AG04449 (cell line): ENCODE data around the gene PAOX.

Experiments
- CTCF ChIA-PET: fragments of 350-600 bp; formaldehyde crosslinking; extraction: SDS; loops from one replicate; lab custom pipeline; 2021; ENCODE audit warnings: antibody characterized with exemption; lab: Yijun Ruan, JAX
- POLR2A ChIA-PET: fragments of 400-600, 350-600 bp; formaldehyde crosslinking; extraction: SDS; loops from one replicate; lab custom pipeline; 2020; ENCODE audit warnings: antibody characterized with exemption, inconsistent platforms; lab: Yijun Ruan, JAX
- DNase-seq: peaks from one replicate; pipeline ENCODE4 v3.0.0-alpha.2; 2010; ENCODE audit warnings: low read depth, low spot score
- H3K4me3 ChIP-seq: 2 replicates; pipeline ENCODE4 v1.5.1; 2011; ENCODE audit warnings: low read depth, mild to moderate bottlenecking, control low read depth, low read length
- TF ChIP-seq, protein P1 (sequence below): IDR thresholded peaks from one replicate; pipeline ENCODE4 v1.5.1; 2011; ENCODE audit warnings: mild to moderate bottlenecking, moderate library complexity, low read length, control low read depth, inconsistent platforms; ENCODE audit not compliant: insufficient read depth; ENCODE audit errors: missing control alignments

Gene PAOX

DNA sequence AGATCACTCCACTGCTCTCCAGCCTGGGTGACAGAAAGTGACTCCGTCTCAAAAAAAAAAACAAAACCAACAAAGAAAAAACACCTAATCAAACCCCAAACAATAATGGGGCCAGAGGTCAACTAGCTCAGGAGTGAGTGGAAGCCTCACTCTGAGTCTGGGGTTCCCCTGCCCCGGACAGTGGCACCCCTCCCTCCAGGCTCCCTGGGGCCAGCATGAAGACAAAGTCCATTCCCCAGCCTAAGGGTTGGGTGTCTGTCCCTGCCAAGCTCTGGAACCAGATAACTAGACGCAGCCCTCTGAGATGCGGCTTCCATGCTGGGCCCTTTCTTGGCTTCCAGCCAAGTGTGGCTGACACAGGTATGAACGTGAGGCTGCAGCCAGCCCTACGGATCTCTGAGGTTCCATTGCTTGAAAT is 19.5 kb upstream of the PAOX start:
- TF ChIP-seq, protein P1, sequence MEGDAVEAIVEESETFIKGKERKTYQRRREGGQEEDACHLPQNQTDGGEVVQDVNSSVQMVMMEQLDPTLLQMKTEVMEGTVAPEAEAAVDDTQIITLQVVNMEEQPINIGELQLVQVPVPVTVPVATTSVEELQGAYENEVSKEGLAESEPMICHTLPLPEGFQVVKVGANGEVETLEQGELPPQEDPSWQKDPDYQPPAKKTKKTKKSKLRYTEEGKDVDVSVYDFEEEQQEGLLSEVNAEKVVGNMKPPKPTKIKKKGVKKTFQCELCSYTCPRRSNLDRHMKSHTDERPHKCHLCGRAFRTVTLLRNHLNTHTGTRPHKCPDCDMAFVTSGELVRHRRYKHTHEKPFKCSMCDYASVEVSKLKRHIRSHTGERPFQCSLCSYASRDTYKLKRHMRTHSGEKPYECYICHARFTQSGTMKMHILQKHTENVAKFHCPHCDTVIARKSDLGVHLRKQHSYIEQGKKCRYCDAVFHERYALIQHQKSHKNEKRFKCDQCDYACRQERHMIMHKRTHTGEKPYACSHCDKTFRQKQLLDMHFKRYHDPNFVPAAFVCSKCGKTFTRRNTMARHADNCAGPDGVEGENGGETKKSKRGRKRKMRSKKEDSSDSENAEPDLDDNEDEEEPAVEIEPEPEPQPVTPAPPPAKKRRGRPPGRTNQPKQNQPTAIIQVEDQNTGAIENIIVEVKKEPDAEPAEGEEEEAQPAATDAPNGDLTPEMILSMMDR: no peak
- no peak for DNase-seq
- ChIA-PET CTCF (interaction anchor here (6.7 kb wide), 1 partner anchor 29 kb away, joined by 24 read pairs; no protein-coding TSS in a partner anchor), POLR2A (interaction anchor here (1.6 kb wide), 1 partner anchor 10 kb away, joined by 5 read pairs; no protein-coding TSS in a partner anchor)
- no peak overlapping the region for H3K4me3 ChIP-seq

DNA sequence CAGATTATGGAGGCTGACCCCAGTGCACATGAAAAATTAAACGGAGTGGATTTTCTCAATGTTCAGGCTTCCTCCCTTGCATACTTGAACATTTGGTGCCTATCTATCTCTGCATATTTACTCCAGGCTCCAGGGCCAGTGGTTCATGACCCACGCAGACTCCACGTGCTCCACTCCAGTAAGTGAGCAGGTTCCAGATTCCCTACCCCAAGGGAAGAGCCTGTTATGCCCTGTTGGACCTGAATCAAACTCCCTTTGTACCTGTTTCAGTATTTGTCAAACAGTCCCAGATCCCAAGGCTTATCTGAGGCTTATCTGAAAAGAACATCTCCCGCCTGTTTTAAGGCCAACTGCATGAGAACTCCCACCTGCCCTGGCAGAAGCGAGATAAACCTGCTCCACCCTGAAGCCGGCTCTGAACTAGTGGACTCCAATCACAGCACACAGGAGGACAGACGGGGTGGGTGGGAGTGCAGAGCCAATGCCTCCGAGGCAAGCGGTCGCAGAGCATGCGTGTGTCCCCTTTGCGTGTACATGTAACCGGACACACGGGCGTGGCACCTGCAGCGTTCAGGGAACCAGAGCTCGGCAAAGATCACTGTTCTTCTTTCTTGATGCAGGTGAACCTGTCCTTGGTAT is 19.0 kb upstream of the PAOX start:
- ChIA-PET CTCF (interaction anchor here (6.7 kb wide), 1 partner anchor 30 kb away, joined by 24 read pairs; no protein-coding TSS in a partner anchor), POLR2A (interaction anchor here (1.6 kb wide), 1 partner anchor 10 kb away, joined by 5 read pairs; no protein-coding TSS in a partner anchor)
- H3K4me3 ChIP-seq: no peak overlapping the region
- TF ChIP-seq, protein P1: no peak
- DNase-seq: no peak

DNA sequence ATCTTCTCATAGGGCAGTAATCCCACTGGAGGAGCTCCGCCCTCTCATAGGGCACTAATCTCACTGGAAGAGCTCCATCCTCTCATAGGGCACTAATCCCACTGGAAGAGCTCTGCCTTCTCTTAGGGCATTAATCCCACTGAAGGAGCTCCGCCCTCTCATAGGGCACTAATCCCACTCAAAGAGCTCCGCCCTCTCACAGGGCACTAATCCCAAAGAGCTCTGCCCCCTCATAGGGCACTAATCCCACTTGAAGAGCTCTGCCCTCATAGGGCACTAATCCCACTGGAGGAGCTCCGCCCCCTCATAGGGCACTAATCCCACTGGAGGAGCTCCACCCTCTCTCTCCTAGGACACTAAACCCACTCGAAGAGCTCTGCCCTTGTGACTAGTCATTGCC is 17.8 kb upstream of the PAOX start:
- no peak for DNase-seq
- ChIA-PET POLR2A (interaction anchor here (0.7 to 0.8 kb wide), 2 partner anchors 9 to 620 kb away, joined by 3 read pairs; no protein-coding TSS in a partner anchor), CTCF (interaction anchor here (1.5 to 6.7 kb wide), 2 partner anchors 9 to 31 kb away, joined by 3 to 24 read pairs; no protein-coding TSS in a partner anchor)
- TF ChIP-seq, protein P1: no peak
- no peak overlapping the region for H3K4me3 ChIP-seq

DNA sequence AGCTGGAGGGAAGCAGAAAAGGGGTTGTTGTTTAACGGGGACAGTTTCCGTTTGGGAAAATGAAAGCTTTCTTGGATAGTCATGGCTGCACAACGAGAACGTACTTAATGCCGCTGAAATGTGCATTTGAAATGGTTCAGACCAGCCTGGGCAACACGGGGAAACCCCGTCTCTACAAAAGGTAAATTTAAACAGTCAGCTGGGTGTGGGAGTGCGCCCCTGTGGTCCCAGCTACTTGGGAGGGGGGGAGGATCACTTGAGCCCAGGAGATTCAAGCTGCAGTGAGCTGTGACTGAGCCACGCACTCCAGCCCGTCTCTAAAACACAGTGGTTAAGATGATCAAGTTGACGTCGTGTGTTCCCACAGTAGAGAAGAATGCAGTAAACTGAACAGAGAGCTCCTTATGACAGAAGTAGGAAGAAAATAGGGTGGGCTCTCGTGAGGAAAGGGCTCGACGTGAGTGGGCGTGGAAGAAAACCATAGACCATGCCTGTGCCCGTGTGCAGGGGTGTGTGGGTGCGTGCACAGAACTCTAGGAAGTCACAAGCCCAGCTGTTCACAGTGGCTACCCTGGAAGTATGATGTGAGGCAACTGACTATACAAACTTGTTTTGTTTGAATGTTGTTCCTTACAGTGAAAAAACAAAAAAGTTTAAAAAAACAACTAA is 17.2 kb upstream of the PAOX start:
- ChIA-PET CTCF (interaction anchor here (1.5 to 6.7 kb wide), 2 partner anchors 9 to 32 kb away, joined by 3 to 24 read pairs; no protein-coding TSS in a partner anchor), POLR2A (interaction anchor here (0.7 to 0.8 kb wide), 2 partner anchors 8 to 620 kb away, joined by 3 read pairs; no protein-coding TSS in a partner anchor)
- TF ChIP-seq, protein P1: no peak
- no peak for DNase-seq
- no peak overlapping the region for H3K4me3 ChIP-seq

DNA sequence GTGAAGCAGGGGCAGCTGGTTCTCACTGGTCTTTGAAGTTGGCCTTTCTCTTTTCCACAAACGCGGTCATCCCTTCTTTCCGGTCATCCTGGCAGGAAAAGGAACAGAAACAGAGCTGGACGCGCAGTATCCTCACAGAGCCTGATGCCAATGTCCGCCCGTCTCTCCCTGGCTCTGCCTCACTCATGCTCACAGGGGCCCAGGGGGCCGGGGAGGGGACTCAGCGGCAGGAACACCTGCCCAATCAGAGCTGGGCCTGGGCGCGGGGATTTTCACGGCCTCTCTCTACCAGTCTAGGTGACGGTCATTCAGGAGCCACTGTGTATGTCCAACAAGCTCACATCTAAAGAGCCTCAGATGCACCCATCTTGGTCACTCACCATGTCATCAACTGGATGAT is 16.2 kb upstream of the PAOX start:
- ChIA-PET POLR2A (no interaction called here), CTCF (interaction anchor here (6.7 kb wide), 1 partner anchor 33 kb away, joined by 24 read pairs; no protein-coding TSS in a partner anchor)
- TF ChIP-seq, protein P1: no peak
- no peak for DNase-seq
- H3K4me3 ChIP-seq: no peak overlapping the region
